COLO829 (cell line): ENCODE measurements around the gene SMU1.

Experiments used
- DNase-seq: peaks from one replicate; pipeline ENCODE4 v3.0.0; 2012; ENCODE audit warnings: low spot score

The SMU1 gene

GRCh38 chr9:33044677-33045282 is 31.7 kb downstream of the SMU1 start:
- DNase-seq: no peak

GRCh38 chr9:33044162-33044673 is 32.3 kb downstream of the SMU1 start:
- DNase-seq: peak; percentile 80

- DNase-seq: no peak
These were observed 32.8 kb downstream of the SMU1 start for GRCh38 chr9:33043671-33044070.

GRCh38 chr9:33042473-33042872 is 34.0 kb downstream of the SMU1 start:
- no peak for DNase-seq

- no peak for DNase-seq
These were observed 34.9 kb downstream of the SMU1 start for GRCh38 chr9:33041432-33042188.

- DNase-seq: no peak
These were observed 35.6 kb downstream of the SMU1 start for GRCh38 chr9:33040792-33041431.

GRCh38 chr9:33032865-33033264 is 43.6 kb downstream of the SMU1 start:
- DNase-seq: no peak

- DNase-seq: no peak
These were observed 44.2 kb downstream of the SMU1 start for GRCh38 chr9:33032292-33032691.

GRCh38 chr9:33030285-33030684 is 46.2 kb downstream of the SMU1 start:
- DNase-seq: no peak

- DNase-seq: no peak
These were observed 47.2 kb downstream of the SMU1 start for GRCh38 chr9:33029231-33029786.

- DNase-seq: peak; percentile 23
These were observed 50.7 kb downstream of the SMU1 start for GRCh38 chr9:33025572-33026342.

GRCh38 chr9:33024966-33025571 is 51.4 kb downstream of the SMU1 start, which contains the start of gene DNAJA1:
Gene DNAJA1, plus strand, starts transcription at chr9:33025273. Its CDS starts 1,212 bp downstream, at chr9:33026485.
- peak; percentile 92 for DNase-seq

- no peak for DNase-seq
These were observed 52.1 kb downstream of the SMU1 start for GRCh38 chr9:33024126-33024965.

GRCh38 chr9:33023661-33024060 is 52.8 kb downstream of the SMU1 start:
- DNase-seq: no peak

- no peak for DNase-seq
These were observed 53.7 kb downstream of the SMU1 start for GRCh38 chr9:33022755-33023154.

- DNase-seq: no peak
These were observed 54.2 kb downstream of the SMU1 start for GRCh38 chr9:33022303-33022702.

- no peak for DNase-seq
These were observed 56.7 kb downstream of the SMU1 start for GRCh38 chr9:33019797-33020196.

GRCh38 chr9:33017283-33018041 is 59.0 kb downstream of the SMU1 start:
- no peak for DNase-seq

GRCh38 chr9:33014665-33015014 is 61.8 kb downstream of the SMU1 start:
- DNase-seq: peak; percentile 85
